ENCODE results near the gene RNF213.
A peak's percentile ranks its signal among the peaks of the same experiment; 100 is the strongest.

RNF213 gene

GRCh38 chr17:80424878-80425765, 164.5 kb downstream of the RNF213 start:
- no peak for TF ChIP-seq CTCF (IDR thresholded peaks at IDR 0.05; ENCODE audit: insufficient read depth, low read length, missing control alignments)
- ChIA-PET CTCF (interaction anchor here (0.8 to 9.1 kb wide), 12 partner anchors 10 to 561 kb away, joined by 3 to 140 read pairs (median 4); partner anchors contain the start of gene ENDOV), POLR2A (interaction anchor here (0.6 kb wide), 1 partner anchor 46 kb away, joined by 3 read pairs; no protein-coding TSS in a partner anchor)
- no peak overlapping the region for H3K4me3 ChIP-seq (ENCODE audit: low read depth, low read length)
- no peak for DNase-seq (ENCODE audit: low read depth, low spot score)

GRCh38 chr17:80425835-80426426, 165.3 kb downstream of the RNF213 start:
- DNase-seq (ENCODE audit: low read depth, low spot score): no peak
- no peak overlapping the region for H3K4me3 ChIP-seq (ENCODE audit: low read depth, low read length)
- no peak for TF ChIP-seq CTCF (IDR thresholded peaks at IDR 0.05; ENCODE audit: insufficient read depth, low read length, missing control alignments)
- ChIA-PET CTCF (interaction anchor here (0.9 to 9.1 kb wide), 10 partner anchors 10 to 558 kb away, joined by 3 to 140 read pairs (median 5); partner anchors contain the start of gene ENDOV), POLR2A (interaction anchor here (0.6 kb wide), 1 partner anchor 47 kb away, joined by 3 read pairs; no protein-coding TSS in a partner anchor)

GRCh38 chr17:80426671-80427326, 166.1 kb downstream of the RNF213 start:
- no peak overlapping the region for H3K4me3 ChIP-seq (ENCODE audit: low read depth, low read length)
- POLR2A ChIA-PET: interaction anchor here (1.0 to 1.1 kb wide), 2 partner anchors 543 to 558 kb away, joined by 4 read pairs; no protein-coding TSS in a partner anchor
- DNase-seq (ENCODE audit: low read depth, low spot score): no peak
- peak; percentile 96 for TF ChIP-seq CTCF (IDR thresholded peaks at IDR 0.05; ENCODE audit: insufficient read depth, low read length, missing control alignments)
- CTCF ChIA-PET: interaction anchor here (0.6 to 9.1 kb wide), 56 partner anchors 8 to 687 kb away, joined by 3 to 140 read pairs (median 4); partner anchors contain the start of genes CHMP6 and ENDOV

- ChIA-PET POLR2A (interaction anchor here (0.6 to 1.1 kb wide), 3 partner anchors 132 to 557 kb away, joined by 3 to 4 read pairs (median 4); no protein-coding TSS in a partner anchor), CTCF (interaction anchor here (0.6 to 9.1 kb wide), 59 partner anchors 8 to 675 kb away, joined by 3 to 140 read pairs (median 4); partner anchors contain the start of genes CHMP6 and ENDOV)
- H3K4me3 ChIP-seq (ENCODE audit: low read depth, low read length): no peak overlapping the region
- no peak for TF ChIP-seq CTCF (IDR thresholded peaks at IDR 0.05; ENCODE audit: insufficient read depth, low read length, missing control alignments)
- no peak for DNase-seq (ENCODE audit: low read depth, low spot score)
Observed at GRCh38 chr17:80427366-80428282, 167.0 kb downstream of the RNF213 start.

GRCh38 chr17:80428363-80428762, 167.7 kb downstream of the RNF213 start:
- no peak for TF ChIP-seq CTCF (IDR thresholded peaks at IDR 0.05; ENCODE audit: insufficient read depth, low read length, missing control alignments)
- H3K4me3 ChIP-seq (ENCODE audit: low read depth, low read length): no peak overlapping the region
- CTCF ChIA-PET: interaction anchor here (0.9 to 9.1 kb wide), 12 partner anchors 9 to 556 kb away, joined by 3 to 140 read pairs (median 7); partner anchors contain the start of gene ENDOV
- no peak for DNase-seq (ENCODE audit: low read depth, low spot score)
- POLR2A ChIA-PET: no interaction called here

Measured in AG04449 (cell line).